Activated B cell treated with CpG ODN at 0.5 μM for 24 hours (primary cell): Measurements from ENCODE around the gene HHAT. TPM values are rescaled to one million over a fixed set of nuclear protein-coding genes. Genes with fewer than 3 reads are reported as not detected.

Source experiments
- ATAC-seq: fragments of 200-7000 bp; cut with Tn5 transposase; one replicate; pipeline ENCODE4 v1.10.0; 2021; ENCODE audit warnings: low read depth, mild to moderate bottlenecking, moderate library complexity
- CTCF ChIA-PET: fragments of 350-600 bp; sonication (Branson Sonifier 250); formaldehyde crosslinking; loops from one replicate; lab custom pipeline; 2021; ENCODE audit warnings: antibody characterized with exemption; lab: Charles Lee
- POLR2A ChIA-PET: fragments of 350-600 bp; sonication (Branson Sonifier 250); formaldehyde crosslinking; loops from one replicate; lab custom pipeline; 2021; ENCODE audit warnings: antibody characterized with exemption; lab: Charles Lee
- DNase-seq: peaks from one replicate; pipeline ENCODE4 v3.0.0; 2022
- H3K27ac Mint-ChIP-seq: one replicate; pipeline ENCODE4 v1.8.0; 2020; ENCODE audit warnings: mixed read lengths
- H3K27me3 Mint-ChIP-seq: one replicate; pipeline ENCODE4 v1.8.0; 2021; ENCODE audit warnings: mixed read lengths
- H3K36me3 Mint-ChIP-seq: one replicate; pipeline ENCODE4 v1.8.0; 2021; ENCODE audit warnings: low read depth, mixed read lengths
- H3K4me1 Mint-ChIP-seq: one replicate; pipeline ENCODE4 v1.8.0; 2021; ENCODE audit warnings: mixed read lengths
- H3K4me3 Mint-ChIP-seq: one replicate; pipeline ENCODE4 v1.8.0; 2020; ENCODE audit warnings: mild to moderate bottlenecking, mixed read lengths
- H3K9me3 Mint-ChIP-seq: one replicate; pipeline ENCODE4 v1.8.0; 2020; ENCODE audit warnings: mixed read lengths
- intact Hi-C: fragments of 100-400 bp; cut with micrococcal nuclease; formaldehyde crosslinking; loops from one replicate; pipeline ENCODE4 v1.15.1; 2024
- total RNA-seq: library from RNA; stranded (reverse); gene quantifications from 2 replicates; pipeline ENCODE4 v1.2.3, GENCODE V29; 2022
- TF ChIP-seq, protein P1 (sequence below): fragments of 200-600 bp; IDR thresholded peaks from one replicate; pipeline ENCODE4 v1.8.0; 2022; ENCODE audit warnings: antibody characterized with exemption, mild to moderate bottlenecking

Gene HHAT
- total RNA-seq, 1 donor from 2014 or later: 8.5 TPM

- ChIA-PET CTCF (interaction anchor here (0.9 kb wide), 1 partner anchor 49 kb away, joined by 3 read pairs; no protein-coding TSS in a partner anchor), POLR2A (no interaction called here)
- Mint-ChIP-seq H3K27ac (no peak overlapping the region), H3K9me3 (no peaks in the 10 kb centered on the region), H3K4me3 (no peak overlapping the region), H3K27me3 (no peaks in the 10 kb centered on the region), H3K4me1 (no peaks in the 10 kb centered on the region), H3K36me3 (no peaks in the 10 kb centered on the region)
- TF ChIP-seq, protein P1, sequence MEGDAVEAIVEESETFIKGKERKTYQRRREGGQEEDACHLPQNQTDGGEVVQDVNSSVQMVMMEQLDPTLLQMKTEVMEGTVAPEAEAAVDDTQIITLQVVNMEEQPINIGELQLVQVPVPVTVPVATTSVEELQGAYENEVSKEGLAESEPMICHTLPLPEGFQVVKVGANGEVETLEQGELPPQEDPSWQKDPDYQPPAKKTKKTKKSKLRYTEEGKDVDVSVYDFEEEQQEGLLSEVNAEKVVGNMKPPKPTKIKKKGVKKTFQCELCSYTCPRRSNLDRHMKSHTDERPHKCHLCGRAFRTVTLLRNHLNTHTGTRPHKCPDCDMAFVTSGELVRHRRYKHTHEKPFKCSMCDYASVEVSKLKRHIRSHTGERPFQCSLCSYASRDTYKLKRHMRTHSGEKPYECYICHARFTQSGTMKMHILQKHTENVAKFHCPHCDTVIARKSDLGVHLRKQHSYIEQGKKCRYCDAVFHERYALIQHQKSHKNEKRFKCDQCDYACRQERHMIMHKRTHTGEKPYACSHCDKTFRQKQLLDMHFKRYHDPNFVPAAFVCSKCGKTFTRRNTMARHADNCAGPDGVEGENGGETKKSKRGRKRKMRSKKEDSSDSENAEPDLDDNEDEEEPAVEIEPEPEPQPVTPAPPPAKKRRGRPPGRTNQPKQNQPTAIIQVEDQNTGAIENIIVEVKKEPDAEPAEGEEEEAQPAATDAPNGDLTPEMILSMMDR: no peak
- ATAC-seq: no peak
- intact Hi-C loops: no loop called here
- DNase-seq: no peak
These were observed 127.3 kb downstream of the HHAT start for GRCh38 chr1:210455840-210456603.

DNA sequence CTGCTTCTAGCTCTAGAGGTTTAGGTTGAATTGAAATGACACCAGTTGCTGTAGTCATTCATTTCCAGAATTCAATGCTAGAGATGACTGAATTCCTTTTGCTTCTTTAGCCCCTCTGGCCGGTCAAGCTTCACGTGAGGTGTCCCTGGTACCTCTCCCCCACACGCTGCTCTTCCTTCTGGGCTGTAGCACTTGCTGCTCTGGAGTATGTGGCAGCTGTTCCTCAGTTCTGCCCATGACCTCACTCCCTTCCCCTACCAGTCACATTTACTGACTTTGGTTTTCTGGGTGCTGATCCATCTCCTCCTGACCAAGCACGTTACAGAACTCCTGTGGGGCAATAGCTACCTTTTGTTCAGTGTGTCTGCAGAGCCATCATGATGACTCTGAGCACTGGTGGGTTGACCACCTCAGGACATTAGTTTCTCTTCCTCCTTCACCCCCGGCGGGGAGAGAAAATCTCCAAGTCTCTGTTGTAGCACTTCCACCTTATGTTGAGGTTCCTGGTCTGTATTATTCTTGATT is 128.1 kb downstream of the HHAT start:
- TF ChIP-seq, protein P1: no peak
- Mint-ChIP-seq H3K27ac (no peak overlapping the region), H3K9me3 (no peaks in the 10 kb centered on the region), H3K27me3 (no peaks in the 10 kb centered on the region), H3K4me1 (no peaks in the 10 kb centered on the region), H3K4me3 (no peak overlapping the region), H3K36me3 (no peaks in the 10 kb centered on the region)
- CTCF ChIA-PET: interaction anchor here (0.9 kb wide), 1 partner anchor 50 kb away, joined by 3 read pairs; no protein-coding TSS in a partner anchor
- intact Hi-C loops: no loop called here
- POLR2A ChIA-PET: no interaction called here
- ATAC-seq (no peak), DNase-seq (no peak)

- Mint-ChIP-seq H3K4me1 (no peaks in the 10 kb centered on the region), H3K4me3 (no peak overlapping the region), H3K36me3 (no peaks in the 10 kb centered on the region), H3K27ac (no peak overlapping the region), H3K9me3 (no peaks in the 10 kb centered on the region), H3K27me3 (no peaks in the 10 kb centered on the region)
- DNase-seq (no peak), ATAC-seq (no peak)
- ChIA-PET CTCF (no interaction called here), POLR2A (no interaction called here)
- TF ChIP-seq, protein P1: no peak
- intact Hi-C loops: no loop called here
These were observed 128.9 kb downstream of the HHAT start for GRCh38 chr1:210457568-210457967.

- H3K9me3 Mint-ChIP-seq: no peaks in the 10 kb centered on the region
- H3K27me3 Mint-ChIP-seq: no peaks in the 10 kb centered on the region
- POLR2A ChIA-PET: no interaction called here
- TF ChIP-seq, protein P1: no peak
- CTCF ChIA-PET: no interaction called here
- DNase-seq: no peak
- H3K4me1 Mint-ChIP-seq: no peaks in the 10 kb centered on the region
- H3K36me3 Mint-ChIP-seq: peaks cover 6% of the 10 kb centered on the region
- H3K27ac Mint-ChIP-seq: no peak overlapping the region
- intact Hi-C loops: no loop called here
- no peak overlapping the region for H3K4me3 Mint-ChIP-seq
- ATAC-seq: no peak
These were observed 135.9 kb downstream of the HHAT start for GRCh38 chr1:210464519-210465039.

- no peak overlapping the region for H3K27ac Mint-ChIP-seq
- no peak for DNase-seq
- H3K9me3 Mint-ChIP-seq: no peaks in the 10 kb centered on the region
- H3K27me3 Mint-ChIP-seq: no peaks in the 10 kb centered on the region
- TF ChIP-seq, protein P1: no peak
- ChIA-PET CTCF (no interaction called here), POLR2A (no interaction called here)
- ATAC-seq: no peak
- intact Hi-C loops: no loop called here
- peaks cover 6% of the 10 kb centered on the region for H3K36me3 Mint-ChIP-seq
- H3K4me3 Mint-ChIP-seq: no peak overlapping the region
- H3K4me1 Mint-ChIP-seq: no peaks in the 10 kb centered on the region
These were observed 136.4 kb downstream of the HHAT start for GRCh38 chr1:210465150-210465549.
